Vagina (tissue), 2 donors: ENCODE results near the gene FGGY.

Experiments
- POLR2A ChIP-seq, 2 donors: fragments of 450-650 bp; IDR thresholded peaks; one replicate each; pipeline ENCODE4 v1.6.1; 2017; ENCODE audit warnings: antibody characterized with exemption in 2 of 2, mild to moderate bottlenecking in 2 of 2, moderate library complexity in 2 of 2
- POLR2AphosphoS5 ChIP-seq, 2 donors: sonication (generic); formaldehyde crosslinking; IDR thresholded peaks; one replicate each; pipeline ENCODE4 v1.9.0; 2017; ENCODE audit warnings: antibody characterized with exemption in 2 of 2, mild to moderate bottlenecking in 2 of 2, low read depth in 1 of 2; ENCODE audit not compliant: insufficient read depth in 1 of 2
- TF ChIP-seq, protein P1 (sequence below), 3 experiments: fragments of 450-650 bp in 2 of 3; fragments of 200-600 bp in 1 of 3; sonication (generic) in 1 of 3; IDR thresholded peaks; one replicate each; pipeline ENCODE4 v1.5.1; 2017 to 2019; ENCODE audit warnings: antibody characterized with exemption in 3 of 3, mild to moderate bottlenecking in 2 of 3, moderate library complexity in 2 of 3

DNA sequence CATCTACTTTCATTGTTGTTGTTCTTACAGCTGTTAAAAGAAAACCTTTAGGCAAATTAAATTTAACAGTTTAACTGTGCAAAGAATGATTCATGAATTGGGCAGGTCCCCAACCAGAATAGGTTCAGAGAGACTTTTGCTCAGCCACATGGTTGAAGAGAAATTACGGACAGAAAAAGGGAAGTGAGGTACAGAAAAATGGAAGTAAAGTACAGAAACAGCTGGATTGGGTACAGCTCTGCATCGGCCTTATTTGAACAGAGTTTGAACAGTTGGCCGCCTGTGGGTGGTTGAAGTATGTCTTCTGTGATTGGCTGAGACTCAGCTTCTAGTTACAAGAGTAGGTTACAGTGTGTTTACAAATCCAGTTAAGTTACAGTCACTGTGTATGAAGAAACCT is 210.1 kb downstream of the FGGY start:
- TF ChIP-seq, protein P1, sequence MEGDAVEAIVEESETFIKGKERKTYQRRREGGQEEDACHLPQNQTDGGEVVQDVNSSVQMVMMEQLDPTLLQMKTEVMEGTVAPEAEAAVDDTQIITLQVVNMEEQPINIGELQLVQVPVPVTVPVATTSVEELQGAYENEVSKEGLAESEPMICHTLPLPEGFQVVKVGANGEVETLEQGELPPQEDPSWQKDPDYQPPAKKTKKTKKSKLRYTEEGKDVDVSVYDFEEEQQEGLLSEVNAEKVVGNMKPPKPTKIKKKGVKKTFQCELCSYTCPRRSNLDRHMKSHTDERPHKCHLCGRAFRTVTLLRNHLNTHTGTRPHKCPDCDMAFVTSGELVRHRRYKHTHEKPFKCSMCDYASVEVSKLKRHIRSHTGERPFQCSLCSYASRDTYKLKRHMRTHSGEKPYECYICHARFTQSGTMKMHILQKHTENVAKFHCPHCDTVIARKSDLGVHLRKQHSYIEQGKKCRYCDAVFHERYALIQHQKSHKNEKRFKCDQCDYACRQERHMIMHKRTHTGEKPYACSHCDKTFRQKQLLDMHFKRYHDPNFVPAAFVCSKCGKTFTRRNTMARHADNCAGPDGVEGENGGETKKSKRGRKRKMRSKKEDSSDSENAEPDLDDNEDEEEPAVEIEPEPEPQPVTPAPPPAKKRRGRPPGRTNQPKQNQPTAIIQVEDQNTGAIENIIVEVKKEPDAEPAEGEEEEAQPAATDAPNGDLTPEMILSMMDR (IDR thresholded peaks at IDR 0.05): no peak
- TF ChIP-seq POLR2A (IDR thresholded peaks at IDR 0.05) (no peak), POLR2AphosphoS5 (IDR thresholded peaks at IDR 0.05; ENCODE audit: insufficient read depth in 1 of 2, low read depth in 1 of 2) (peak in 1 of 2 donors; percentile 55)
